CD4-positive, alpha-beta T cell (primary cell): Measurements from ENCODE around the gene TMEM132C. TPM values are rescaled to one million over a fixed set of nuclear protein-coding genes. Genes with fewer than 3 reads are reported as not detected.

Experiments
- ATAC-seq: fragments of 200-7000 bp; cut with Tn5 transposase; one replicate; pipeline ENCODE4 v1.10.0; 2022; ENCODE audit warnings: mild to moderate bottlenecking; ENCODE audit not compliant: poor library complexity
- CTCF ChIA-PET: fragments of 350-600 bp; sonication (Branson Sonifier 250); formaldehyde crosslinking; loops from one replicate; lab custom pipeline; 2021; ENCODE audit warnings: antibody characterized with exemption, inconsistent platforms; lab: Charles Lee
- POLR2A ChIA-PET: fragments of 350-600 bp; sonication (Branson Sonifier 250); formaldehyde crosslinking; loops from one replicate; lab custom pipeline; 2021; ENCODE audit warnings: antibody characterized with exemption, inconsistent platforms; lab: Charles Lee
- DNase-seq, 14 experiments: peaks; one replicate each; pipeline ENCODE4 v3.0.0-alpha.2; 2013 to 2020; ENCODE audit warnings: mixed read lengths in 2 of 14
- H3K27ac ChIP-seq, 2 donors: one replicate each; pipeline versions ENCODE4 v1.5.1 to v1.7.0; 2013; ENCODE audit warnings: low read length in 2 of 2, low read depth in 1 of 2, mild to moderate bottlenecking in 1 of 2
- H3K27me3 ChIP-seq, 2 experiments: 1 replicate in 1 of 2; 2 replicates in 1 of 2; pipeline versions ENCODE4 v1.6.1 to v1.7.0; 2013; ENCODE audit warnings: low read length in 2 of 2, control low read depth in 1 of 2, mild to moderate bottlenecking in 1 of 2, moderate library complexity in 1 of 2; ENCODE audit not compliant: insufficient read depth in 2 of 2, control insufficient read depth in 1 of 2
- H3K36me3 ChIP-seq: one replicate; pipeline ENCODE4 v1.6.1; 2013; ENCODE audit warnings: low read length, control low read depth; ENCODE audit not compliant: insufficient read depth
- H3K4me1 ChIP-seq: one replicate; pipeline ENCODE4 v1.6.1; 2013; ENCODE audit warnings: low read length, control low read depth; ENCODE audit not compliant: insufficient read depth
- H3K4me3 ChIP-seq: one replicate; pipeline ENCODE4 v1.5.1; 2013; ENCODE audit warnings: mild to moderate bottlenecking, low read length, moderate library complexity
- H3K9me3 ChIP-seq, 2 experiments: 1 replicate in 1 of 2; 2 replicates in 1 of 2; pipeline versions ENCODE4 v1.6.1 to v1.7.0; 2013; ENCODE audit warnings: low read length in 2 of 2, mild to moderate bottlenecking in 2 of 2, control low read depth in 1 of 2, moderate library complexity in 1 of 2; ENCODE audit not compliant: control insufficient read depth in 1 of 2, insufficient read depth in 1 of 2
- H3K27ac Mint-ChIP-seq: one replicate; pipeline ENCODE4 v1.8.0; 2020; ENCODE audit warnings: mixed read lengths
- H3K27me3 Mint-ChIP-seq: one replicate; pipeline ENCODE4 v1.8.0; 2021; ENCODE audit warnings: mixed read lengths
- H3K36me3 Mint-ChIP-seq: one replicate; pipeline ENCODE4 v1.8.0; 2021; ENCODE audit warnings: low read depth, mixed read lengths
- H3K4me1 Mint-ChIP-seq: one replicate; pipeline ENCODE4 v1.8.0; 2021; ENCODE audit warnings: low read depth, mixed read lengths
- H3K4me3 Mint-ChIP-seq: one replicate; pipeline ENCODE4 v1.8.0; 2020; ENCODE audit warnings: mild to moderate bottlenecking, mixed read lengths
- H3K9me3 Mint-ChIP-seq: one replicate; pipeline ENCODE4 v1.8.0; 2020; ENCODE audit warnings: mixed read lengths
- CTCF ChIP-seq: fragments of 200-600 bp; IDR thresholded peaks from one replicate; pipeline ENCODE4 v1.8.0; 2022; ENCODE audit warnings: antibody characterized with exemption, mild to moderate bottlenecking
- intact Hi-C, 2 experiments: fragments of 100-400 bp; cut with DNase I in 1 of 2; cut with micrococcal nuclease in 1 of 2; formaldehyde crosslinking; loops; one replicate each; pipeline versions ENCODE4 v1.15.1 to v1.9.0; 2023 to 2025; cut with DNase I, micrococcal nuclease
- total RNA-seq, 174 experiments: library from RNA in 2 of 174; stranded (reverse) in 2 of 174; gene quantifications; one replicate each; pipeline ENCODE4 v1.2.3 and lab custom pipeline; 2021 to 2026

TMEM132C gene
- total RNA-seq, 2 experiments from 2014 or later, result not detected

- Histone ChIP-seq H3K27me3 (no peaks in the 10 kb centered on the region), H3K4me1 (no peaks in the 10 kb centered on the region), H3K4me3 (no peak overlapping the region), H3K9me3 (peaks cover 0 to 14% of the 10 kb centered on the region in 2 experiments), H3K36me3 (no peaks in the 10 kb centered on the region), H3K27ac (no peak overlapping the region)
- H3K4me1 Mint-ChIP-seq, result no peaks in the 10 kb centered on the region
- ATAC-seq (no peak), DNase-seq (no peak)
- CTCF ChIA-PET, result no interaction called here
- no peak for TF ChIP-seq CTCF
- H3K36me3 Mint-ChIP-seq, result no peaks in the 10 kb centered on the region
- H3K27me3 Mint-ChIP-seq, result no peaks in the 10 kb centered on the region
- H3K27ac Mint-ChIP-seq, result no peak overlapping the region
- POLR2A ChIA-PET, result no interaction called here
- H3K9me3 Mint-ChIP-seq, result no peaks in the 10 kb centered on the region
- no peak overlapping the region for H3K4me3 Mint-ChIP-seq
- intact Hi-C loops, result no loop called here
Measured at GRCh38 chr12:128705140-128705539, 438.2 kb downstream of the TMEM132C start.

GRCh38 chr12:128707488-128707887, 440.5 kb downstream of the TMEM132C start:
- Mint-ChIP-seq H3K27ac (no peak overlapping the region), H3K27me3 (no peaks in the 10 kb centered on the region), H3K4me3 (no peak overlapping the region), H3K4me1 (no peaks in the 10 kb centered on the region), H3K36me3 (no peaks in the 10 kb centered on the region), H3K9me3 (no peaks in the 10 kb centered on the region)
- POLR2A ChIA-PET, result no interaction called here
- peaks cover 0 to 18% of the 10 kb centered on the region in 2 experiments for H3K9me3 ChIP-seq
- no peaks in the 10 kb centered on the region for H3K27me3 ChIP-seq
- CTCF ChIA-PET, result no interaction called here
- H3K36me3 ChIP-seq, result no peaks in the 10 kb centered on the region
- ATAC-seq, result no peak
- intact Hi-C loops, result no loop called here
- H3K4me1 ChIP-seq, result no peaks in the 10 kb centered on the region
- no peak for DNase-seq
- H3K27ac ChIP-seq, result no peak overlapping the region
- H3K4me3 ChIP-seq, result no peak overlapping the region
- no peak for TF ChIP-seq CTCF

GRCh38 chr12:128708789-128709188, 441.8 kb downstream of the TMEM132C start:
- CTCF ChIA-PET, result no interaction called here
- intact Hi-C loops, result no loop called here

More at GRCh38 chr12:128708789-128709188, 441.8 kb downstream of the TMEM132C start:
- peaks cover 0 to 18% of the 10 kb centered on the region in 2 experiments for H3K9me3 ChIP-seq
- Mint-ChIP-seq H3K36me3 (no peaks in the 10 kb centered on the region), H3K4me3 (no peak overlapping the region), H3K27me3 (no peaks in the 10 kb centered on the region), H3K9me3 (no peaks in the 10 kb centered on the region), H3K27ac (no peak overlapping the region), H3K4me1 (no peaks in the 10 kb centered on the region)
- POLR2A ChIA-PET, result no interaction called here
- TF ChIP-seq CTCF, result no peak
- no peak for DNase-seq
- no peak for ATAC-seq
- H3K36me3 ChIP-seq, result no peaks in the 10 kb centered on the region
- no peaks in the 10 kb centered on the region for H3K27me3 ChIP-seq
- no peak overlapping the region for H3K27ac ChIP-seq
- H3K4me3 ChIP-seq, result no peak overlapping the region
- no peaks in the 10 kb centered on the region for H3K4me1 ChIP-seq
